ENCODE data around the gene REPS1. TPM values are rescaled to one million over a fixed set of nuclear protein-coding genes. Genes with fewer than 3 reads are reported as not detected.
"Not testable (repeated sequence)": the region's sequence is repeated elsewhere in the genome, so short reads cannot be mapped to it uniquely, and the experiment has no call there.

Gene REPS1
- total RNA-seq, 4 donors from 2014 or later: 44.5 to 187 (median 70.4) TPM

GRCh38 chr6:138948546-138949179 lies 39.4 kb downstream of the REPS1 start:
- 73% methylated on average over 1 of the region's 1 CpG for WGBS
- Histone ChIP-seq H3K27ac (no peak overlapping the region), H3K4me3 (no peak overlapping the region)

GRCh38 chr6:138948004-138948403 lies 40.0 kb downstream of the REPS1 start:
- Histone ChIP-seq H3K27ac (no peak overlapping the region), H3K27me3 (no peaks in the 10 kb centered on the region), H3K9me3 (no peaks in the 10 kb centered on the region), H3K4me1 (peaks cover 12% of the 10 kb centered on the region), H3K4me3 (no peak overlapping the region), H3K36me3 (peaks cover 17% of the 10 kb centered on the region)
- WGBS: 74% methylated on average over 2 of the region's 2 CpGs
- DNase-seq (ENCODE audit: low spot score in 2 of 2): no peak
- TF ChIP-seq POLR2AphosphoS5 (IDR thresholded peaks at IDR 0.05) (no peak), CTCF (IDR thresholded peaks at IDR 0.05) (no peak), EP300 (IDR thresholded peaks at IDR 0.05) (no peak), POLR2A (IDR thresholded peaks at IDR 0.05) (no peak)

More at GRCh38 chr6:138948546-138949179, 39.4 kb downstream of the REPS1 start:
- no peak for DNase-seq (ENCODE audit: low spot score in 2 of 2)
- no peaks in the 10 kb centered on the region for H3K27me3 ChIP-seq
- H3K9me3 ChIP-seq: no peaks in the 10 kb centered on the region
- peaks cover 12% of the 10 kb centered on the region for H3K4me1 ChIP-seq
- no peak for TF ChIP-seq CTCF (IDR thresholded peaks at IDR 0.05)
- no peak for TF ChIP-seq POLR2A (IDR thresholded peaks at IDR 0.05)
- no peak for TF ChIP-seq EP300 (IDR thresholded peaks at IDR 0.05)
- TF ChIP-seq POLR2AphosphoS5 (IDR thresholded peaks at IDR 0.05): no peak
- peaks cover 12% of the 10 kb centered on the region for H3K36me3 ChIP-seq

GRCh38 chr6:138945354-138945753 lies 42.7 kb downstream of the REPS1 start:
- WGBS: 97% methylated on average over 5 of the region's 5 CpGs
- no peak overlapping the region for H3K4me3 ChIP-seq
- H3K4me1 ChIP-seq: peaks cover 12% of the 10 kb centered on the region
- DNase-seq (ENCODE audit: low spot score in 2 of 2): no peak
- no peak for TF ChIP-seq CTCF (IDR thresholded peaks at IDR 0.05)
- no peak for TF ChIP-seq EP300 (IDR thresholded peaks at IDR 0.05)
- no peak for TF ChIP-seq POLR2A (IDR thresholded peaks at IDR 0.05)
- TF ChIP-seq POLR2AphosphoS5 (IDR thresholded peaks at IDR 0.05): no peak
- no peaks in the 10 kb centered on the region for H3K9me3 ChIP-seq
- H3K27ac ChIP-seq: no peak overlapping the region
- no peaks in the 10 kb centered on the region for H3K27me3 ChIP-seq
- H3K36me3 ChIP-seq: peaks cover 35% of the 10 kb centered on the region

- Histone ChIP-seq H3K4me1 (peaks cover 8% of the 10 kb centered on the region), H3K36me3 (peaks cover 41% of the 10 kb centered on the region), H3K27me3 (no peaks in the 10 kb centered on the region), H3K9me3 (no peaks in the 10 kb centered on the region), H3K27ac (no peak overlapping the region), H3K4me3 (no peak overlapping the region)
- 71% methylated on average over 1 of the region's 1 CpG for WGBS
- no peak for TF ChIP-seq CTCF (IDR thresholded peaks at IDR 0.05)
- TF ChIP-seq POLR2A (IDR thresholded peaks at IDR 0.05): no peak
- no peak for TF ChIP-seq EP300 (IDR thresholded peaks at IDR 0.05)
- TF ChIP-seq POLR2AphosphoS5 (IDR thresholded peaks at IDR 0.05): no peak
- no peak for DNase-seq (ENCODE audit: low spot score in 2 of 2)
These were observed 43.6 kb downstream of the REPS1 start for GRCh38 chr6:138944412-138944811.

- Histone ChIP-seq H3K4me1 (peaks cover 6% of the 10 kb centered on the region), H3K4me3 (no peak overlapping the region), H3K36me3 (peaks cover 41% of the 10 kb centered on the region), H3K27me3 (no peaks in the 10 kb centered on the region), H3K27ac (no peak overlapping the region), H3K9me3 (no peaks in the 10 kb centered on the region)
- DNase-seq (ENCODE audit: low spot score in 2 of 2): no peak
- 94% methylated on average over 2 of the region's 2 CpGs for WGBS
- TF ChIP-seq POLR2A (IDR thresholded peaks at IDR 0.05) (no peak), CTCF (IDR thresholded peaks at IDR 0.05) (no peak), POLR2AphosphoS5 (IDR thresholded peaks at IDR 0.05) (no peak), EP300 (IDR thresholded peaks at IDR 0.05) (no peak)
These were observed 44.9 kb downstream of the REPS1 start for GRCh38 chr6:138943089-138943625.

GRCh38 chr6:138936873-138937272 lies 51.2 kb downstream of the REPS1 start:
- H3K4me3 ChIP-seq; H3K27ac ChIP-seq; H3K27me3 ChIP-seq; DNase-seq (ENCODE audit: low spot score in 2 of 2); H3K4me1 ChIP-seq; H3K9me3 ChIP-seq: not testable (repeated sequence)
- 95% methylated on average over 1 of the region's 1 CpG for WGBS
- peaks cover 33% of the 10 kb centered on the region for H3K36me3 ChIP-seq
